Peyer's patch (tissue), 4 donors: Measurements from ENCODE around the gene ANKS3.

Experiments used
- CTCF ChIP-seq, 6 experiments: fragments of 450-650 bp in 4 of 6; fragments of 200-600 bp in 2 of 6; sonication (generic) in 1 of 6; IDR thresholded peaks; one replicate each; pipeline ENCODE4 v1.5.1; 2017 to 2019; ENCODE audit warnings: antibody characterized with exemption in 6 of 6, mild to moderate bottlenecking in 3 of 6, moderate library complexity in 1 of 6
- POLR2A ChIP-seq, 2 donors: fragments of 450-650 bp; IDR thresholded peaks; one replicate each; pipeline ENCODE4 v1.5.1; 2017; ENCODE audit warnings: antibody characterized with exemption in 2 of 2, mild to moderate bottlenecking in 2 of 2, moderate library complexity in 2 of 2

- TF ChIP-seq CTCF (IDR thresholded peaks at IDR 0.05) (no peak), POLR2A (IDR thresholded peaks at IDR 0.05) (no peak)
These were observed 31.6 kb downstream of the ANKS3 start for GRCh38 chr16:4702466-4702808.
